Panc1 (cell line): Measurements from ENCODE around the gene CDC6. TPM values are rescaled to one million over a fixed set of nuclear protein-coding genes. Genes with fewer than 3 reads are reported as not detected.

ENCODE experiments used
- ATAC-seq: fragments of 200-7000 bp; cut with Tn5 transposase; 2 replicates; pipeline ENCODE4 v1.9.1; 2020; ENCODE audit warnings: mild to moderate bottlenecking, moderate library complexity
- BruUV-seq: library from RNA; stranded (reverse); fragments of 400-500 nt; replicated peaks from 2 replicates; lab custom pipeline; 2021; lab: Mats Ljungman, UMichigan
- CTCF ChIA-PET: fragments of 300-600 bp; sonication (Branson Sonifier 250); formaldehyde crosslinking; loops from one replicate; lab custom pipeline; 2022; ENCODE audit warnings: antibody characterized with exemption; lab: Charles Lee
- POLR2A ChIA-PET: fragments of 300-600 bp; sonication (Branson Sonifier 250); formaldehyde crosslinking; loops from one replicate; lab custom pipeline; 2022; ENCODE audit warnings: antibody characterized with exemption; lab: Charles Lee
- DNase-seq: peaks from one replicate; pipeline ENCODE4 v3.0.0-alpha.2; 2010; ENCODE audit warnings: low read depth, low spot score
- H3K27ac ChIP-seq: 2 replicates; pipeline ENCODE4 v1.5.1; 2011; ENCODE audit warnings: mild to moderate bottlenecking, low read length, inconsistent platforms
- H3K27me3 ChIP-seq: fragments of 200-500 bp; sonication (Bioruptor generic); 2 replicates; pipeline ENCODE4 v1.6.0; 2014; ENCODE audit warnings: low read length, inconsistent platforms; ENCODE audit not compliant: control insufficient read depth, insufficient read depth
- H3K36me3 ChIP-seq: fragments of 200-500 bp; sonication (Bioruptor generic); 2 replicates; pipeline ENCODE4 v1.5.1; 2014; ENCODE audit warnings: inconsistent platforms, mild to moderate bottlenecking, low read length, moderate library complexity; ENCODE audit not compliant: control insufficient read depth, insufficient read depth
- H3K4me1 ChIP-seq: 2 replicates; pipeline ENCODE4 v1.5.1; 2011; ENCODE audit warnings: inconsistent platforms, mild to moderate bottlenecking, low read length, moderate library complexity; ENCODE audit not compliant: control insufficient read depth, insufficient read depth
- H3K4me3 ChIP-seq, 2 experiments: 2 replicates each; pipeline ENCODE4 v1.5.1; 2011 to 2012; ENCODE audit warnings: low read depth in 2 of 2, low read length in 2 of 2, mild to moderate bottlenecking in 2 of 2, inconsistent platforms in 1 of 2, moderate library complexity in 1 of 2
- H3K9me3 ChIP-seq: fragments of 200-500 bp; sonication (Bioruptor generic); 2 replicates; pipeline ENCODE4 v1.5.1; 2014; ENCODE audit warnings: low read depth, mild to moderate bottlenecking, inconsistent platforms, low read length, moderate library complexity; ENCODE audit not compliant: control insufficient read depth, insufficient read depth
- CTCF ChIP-seq: fragments of 450-650 bp; IDR thresholded peaks from 2 replicates; pipeline ENCODE4 v1.5.1; 2017; ENCODE audit warnings: mild to moderate bottlenecking
- POLR2AphosphoS5 ChIP-seq: IDR thresholded peaks from 2 replicates; pipeline ENCODE4 v1.6.1; 2012; ENCODE audit warnings: mild to moderate bottlenecking, low read depth, low read length, moderate library complexity
- REST ChIP-seq, 2 experiments: IDR thresholded peaks; 2 replicates each; pipeline ENCODE4 v1.6.1; 2011 to 2012; ENCODE audit warnings: low read depth in 2 of 2, control low read depth in 1 of 2, low read length in 1 of 2, mild to moderate bottlenecking in 1 of 2, moderate library complexity in 1 of 2; ENCODE audit not compliant: insufficient read depth in 1 of 2
- SIN3A ChIP-seq: IDR thresholded peaks from 2 replicates; pipeline ENCODE4 v1.6.1; 2012; ENCODE audit warnings: low read depth, mild to moderate bottlenecking, low read length, moderate library complexity, borderline replicate concordance; ENCODE audit not compliant: insufficient read depth
- TCF7L2 ChIP-seq: IDR thresholded peaks from 2 replicates; pipeline ENCODE4 v1.6.1; 2011; ENCODE audit warnings: mild to moderate bottlenecking, low read depth, low read length, inconsistent platforms
- in situ Hi-C: cut with HindIII; loops from 2 replicates; pipeline ENCODE4 v1.10.0; 2016; ENCODE audit warnings: low sequenced_read_pairs, low pct_unique_long_range_greater_than_20kb
- intact Hi-C: fragments of 100-400 bp; cut with micrococcal nuclease; formaldehyde crosslinking; loops from one replicate; pipeline ENCODE4 v1.10.0; 2022; ENCODE audit not compliant: unreplicated experiment
- total RNA-seq: library from RNA; stranded (reverse); gene quantifications from one replicate; pipeline ENCODE4 v1.2.1, GENCODE V29; 2021; ENCODE audit not compliant: unreplicated experiment

The CDC6 gene
- total RNA-seq, 1 experiment from 2014 or later, result 66.3 TPM

- in situ Hi-C loops, result no loop called here
- POLR2A ChIA-PET, result no interaction called here
- H3K4me3 ChIP-seq, result no peak overlapping the region
- H3K27ac ChIP-seq, result no peak overlapping the region
- H3K9me3 ChIP-seq, result no peaks in the 10 kb centered on the region
- no peak for ATAC-seq
- H3K4me1 ChIP-seq, result no peaks in the 10 kb centered on the region
- H3K27me3 ChIP-seq, result no peaks in the 10 kb centered on the region
- TF ChIP-seq SIN3A (no peak), TCF7L2 (no peak), POLR2AphosphoS5 (no peak), CTCF (no peak), REST (IDR thresholded peaks at IDR 0.05; ENCODE audit: insufficient read depth in 1 of 2, low read depth in 2 of 2, low read length in 1 of 2) (no peak)
- no peak for DNase-seq
- H3K36me3 ChIP-seq, result peaks cover 20% of the 10 kb centered on the region
- no TSS peak for BruUV-seq
- CTCF ChIA-PET, result interaction anchor here (0.6 to 0.7 kb wide), 2 partner anchors 52 to 70 kb away, joined by 3 to 4 read pairs; no protein-coding TSS in a partner anchor
- intact Hi-C loops, result no loop called here
These were observed 8.1 kb downstream of the CDC6 start for GRCh38 chr17:40295488-40296436.

GRCh38 chr17:40297511-40297910, 9.8 kb downstream of the CDC6 start:
- Histone ChIP-seq H3K27ac (no peak overlapping the region), H3K9me3 (no peaks in the 10 kb centered on the region), H3K4me3 (no peak overlapping the region), H3K4me1 (no peaks in the 10 kb centered on the region; the same call in 1 of the 2 replicates), H3K36me3 (peaks cover 19% of the 10 kb centered on the region), H3K27me3 (no peaks in the 10 kb centered on the region)
- no peak for TF ChIP-seq CTCF
- TF ChIP-seq TCF7L2, result no peak
- TF ChIP-seq REST (IDR thresholded peaks at IDR 0.05; ENCODE audit: insufficient read depth in 1 of 2, low read depth in 2 of 2, low read length in 1 of 2), result no peak
- TF ChIP-seq SIN3A, result no peak
- no peak for TF ChIP-seq POLR2AphosphoS5
- intact Hi-C loops (no loop called here), in situ Hi-C loops (no loop called here)
- DNase-seq (no peak), ATAC-seq (no peak)
- POLR2A ChIA-PET, result no interaction called here
- BruUV-seq, result no TSS peak
- CTCF ChIA-PET, result no interaction called here
